ENCODE results near the gene SLC29A2.
A peak's percentile ranks its signal among the peaks of the same experiment; 100 is the strongest.

The SLC29A2 gene

DNA sequence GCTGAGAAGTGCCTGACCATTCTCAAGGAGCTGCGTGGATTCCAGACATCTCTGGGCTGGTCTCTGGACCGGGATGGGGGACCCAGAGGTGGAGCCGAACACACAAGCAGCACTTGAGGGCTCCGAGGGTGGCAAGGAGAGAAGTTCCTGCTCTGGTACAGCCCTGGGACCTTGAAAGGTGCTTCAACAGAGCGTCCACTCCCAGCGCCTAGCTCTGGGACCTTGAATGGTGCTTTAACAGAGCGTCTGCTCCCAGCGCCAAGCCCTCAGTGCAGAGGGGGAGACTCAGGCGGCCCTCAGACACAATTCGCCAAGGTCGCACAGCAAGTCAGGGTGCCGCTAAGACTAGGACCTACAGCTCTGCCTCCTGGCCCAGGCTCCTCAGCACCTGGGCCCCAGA, 38.6 kb upstream of the SLC29A2 start:
- peak overlapping the region; percentile 32 for H2BK12ac ChIP-seq (ENCODE audit: low read length)
- peak overlapping the region; percentile 64 for H2BK15ac ChIP-seq (ENCODE audit: low read length)
- no peak overlapping the region for H4K91ac ChIP-seq (ENCODE audit: low read depth, low read length, poor library complexity)
- H2AFZ ChIP-seq (ENCODE audit: low read length): no peak overlapping the region
- H3K4ac ChIP-seq (ENCODE audit: low read length): no peak overlapping the region
- no peak overlapping the region for H3K4me2 ChIP-seq (ENCODE audit: insufficient read depth, low read length, poor library complexity, severe bottlenecking)
- H3K27ac ChIP-seq (replicated peaks; ENCODE audit: low read length): no peak overlapping the region
- H3K79me1 ChIP-seq (ENCODE audit: low read depth, low read length): no peaks in the 10 kb centered on the region
- H3K27me3 ChIP-seq (ENCODE audit: control insufficient read depth in 3 of 3, insufficient read depth in 3 of 3, low read depth in 1 of 3, low read length in 3 of 3): peaks cover 0 to 11% (median 0%) of the 10 kb centered on the region in 3 experiments
- H4K8ac ChIP-seq (ENCODE audit: low read depth, low read length): no peak overlapping the region
- no CpG with 5 or more reads among the region's 12 CpGs for WGBS, 2 donors (ENCODE audit: extremely low coverage in 2 of 2, insufficient read length in 2 of 2, insufficient replicate concordance in 1 of 2)
- H3K9me3 ChIP-seq (replicated peaks in 1 of 2; ENCODE audit: control insufficient read depth in 2 of 2, insufficient read depth in 1 of 2, low read depth in 1 of 2, low read length in 2 of 2): no peaks in the 10 kb centered on the region
- no peak overlapping the region for H3K14ac ChIP-seq (ENCODE audit: low read length)
- DNase-seq (ENCODE audit: low spot score): no peak
- peak overlapping the region; percentile 15 for H3K18ac ChIP-seq (ENCODE audit: low read length)
- H3K36me3 ChIP-seq (replicated peaks in 1 of 2; ENCODE audit: control insufficient read depth in 2 of 2, insufficient read depth in 2 of 2, low read length in 2 of 2): no peaks in the 10 kb centered on the region
- H2BK120ac ChIP-seq (ENCODE audit: low read depth, low read length): no peak overlapping the region
- peaks cover 8 to 16% of the 10 kb centered on the region in 2 donors for H3K4me1 ChIP-seq (ENCODE audit: control insufficient read depth in 2 of 2, insufficient read depth in 1 of 2, low read depth in 1 of 2, low read length in 2 of 2)
- peak overlapping the region; percentile 30 for H2BK5ac ChIP-seq (ENCODE audit: low read length)
- no peak overlapping the region for H3K23ac ChIP-seq (ENCODE audit: low read depth, low read length, poor library complexity)
- peak overlapping the region; percentile 90 for H2AK5ac ChIP-seq (ENCODE audit: low read depth, low read length)
- H3K4me3 ChIP-seq (ENCODE audit: low read length in 2 of 2): no peak overlapping the region
- H3K9ac ChIP-seq (ENCODE audit: low read depth, low read length, poor library complexity): no peak overlapping the region

DNA sequence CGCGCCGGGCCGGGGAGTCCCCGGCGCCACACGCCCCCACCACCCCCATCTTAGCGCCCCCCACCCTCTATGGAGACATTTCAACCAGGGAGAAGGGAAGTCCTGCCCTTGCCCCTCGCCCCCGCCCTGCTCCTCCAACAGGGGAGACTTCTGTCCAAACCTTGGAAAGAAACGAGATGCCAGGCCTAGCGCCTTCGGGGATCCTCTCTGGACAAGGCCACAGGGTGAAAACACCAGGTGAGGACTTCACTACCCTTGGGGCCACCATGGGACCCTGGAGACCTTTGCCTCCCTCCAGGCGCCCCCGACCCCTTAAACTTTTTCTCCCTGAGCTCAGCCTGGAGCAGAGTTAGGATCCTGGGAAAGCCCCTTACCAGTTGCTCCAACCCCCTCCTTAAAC, 37.7 kb upstream of the SLC29A2 start:
- H2AFZ ChIP-seq (ENCODE audit: low read length): peak overlapping the region; percentile 93
- H3K79me1 ChIP-seq (ENCODE audit: low read depth, low read length): no peaks in the 10 kb centered on the region
- peak overlapping the region; percentile 27 for H2BK12ac ChIP-seq (ENCODE audit: low read length)
- H3K27ac ChIP-seq (replicated peaks; ENCODE audit: low read length): peak overlapping the region; percentile 64
- peaks cover 0 to 19% (median 0%) of the 10 kb centered on the region in 3 experiments for H3K27me3 ChIP-seq (ENCODE audit: control insufficient read depth in 3 of 3, insufficient read depth in 3 of 3, low read depth in 1 of 3, low read length in 3 of 3)
- H3K4me3 ChIP-seq (ENCODE audit: low read length in 2 of 2): peak overlapping the region in 1 of 2 donors; percentile 34
- no peak overlapping the region for H4K91ac ChIP-seq (ENCODE audit: low read depth, low read length, poor library complexity)
- peak overlapping the region; percentile 90 for H2AK5ac ChIP-seq (ENCODE audit: low read depth, low read length)
- WGBS, 2 donors (ENCODE audit: extremely low coverage in 2 of 2, insufficient read length in 2 of 2, insufficient replicate concordance in 1 of 2): no CpG with 5 or more reads among the region's 15 CpGs
- H3K4me2 ChIP-seq (ENCODE audit: insufficient read depth, low read length, poor library complexity, severe bottlenecking): peak overlapping the region; percentile 57
- no peak overlapping the region for H2BK120ac ChIP-seq (ENCODE audit: low read depth, low read length)
- H2BK5ac ChIP-seq (ENCODE audit: low read length): no peak overlapping the region
- H3K36me3 ChIP-seq (replicated peaks in 1 of 2; ENCODE audit: control insufficient read depth in 2 of 2, insufficient read depth in 2 of 2, low read length in 2 of 2): no peaks in the 10 kb centered on the region
- H3K18ac ChIP-seq (ENCODE audit: low read length): peak overlapping the region; percentile 88
- no peak overlapping the region for H3K14ac ChIP-seq (ENCODE audit: low read length)
- no peak for DNase-seq (ENCODE audit: low spot score)
- H4K8ac ChIP-seq (ENCODE audit: low read depth, low read length): no peak overlapping the region
- H3K23ac ChIP-seq (ENCODE audit: low read depth, low read length, poor library complexity): no peak overlapping the region
- H3K4ac ChIP-seq (ENCODE audit: low read length): no peak overlapping the region
- H3K4me1 ChIP-seq (ENCODE audit: control insufficient read depth in 2 of 2, insufficient read depth in 1 of 2, low read depth in 1 of 2, low read length in 2 of 2): peaks cover 8 to 16% of the 10 kb centered on the region in 2 donors
- H2BK15ac ChIP-seq (ENCODE audit: low read length): peak overlapping the region; percentile 64
- no peaks in the 10 kb centered on the region for H3K9me3 ChIP-seq (replicated peaks in 1 of 2; ENCODE audit: control insufficient read depth in 2 of 2, insufficient read depth in 1 of 2, low read depth in 1 of 2, low read length in 2 of 2)
- H3K9ac ChIP-seq (ENCODE audit: low read depth, low read length, poor library complexity): no peak overlapping the region

DNA sequence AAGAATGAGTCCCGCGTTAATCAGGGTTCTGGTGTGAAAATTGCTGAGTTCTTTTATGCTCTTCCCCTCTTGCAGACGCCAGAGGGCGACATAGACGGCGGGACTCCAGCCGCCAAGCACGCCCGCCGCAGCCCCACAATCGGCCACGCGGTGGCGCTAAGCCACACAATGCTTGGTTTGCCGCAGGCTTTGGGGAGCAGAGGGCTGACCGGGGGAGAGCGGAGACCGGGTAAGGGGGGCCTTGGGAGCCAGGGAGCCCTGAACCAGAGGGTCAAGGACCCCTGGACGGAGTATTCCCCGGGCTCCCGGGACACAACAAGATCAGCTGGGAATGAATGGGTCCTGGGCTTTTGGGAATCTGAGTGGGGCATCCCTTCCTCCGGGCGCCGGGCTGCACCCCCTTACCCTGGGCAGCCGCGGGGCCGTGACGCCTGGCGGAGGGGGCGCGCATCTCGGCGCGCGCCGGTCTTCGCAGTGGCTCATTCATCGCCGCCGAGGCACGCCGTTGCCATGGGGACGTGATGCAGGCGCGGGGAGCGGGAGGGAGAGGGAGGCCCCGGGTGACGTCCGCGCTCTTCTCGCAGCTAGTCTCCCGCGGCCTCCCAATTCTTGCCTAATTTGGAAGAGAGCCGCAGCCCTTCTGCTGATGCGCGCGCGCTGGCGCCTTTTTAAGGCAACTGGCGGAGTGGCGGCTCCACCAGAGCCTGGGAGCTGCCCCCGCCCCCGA, 37.1 kb upstream of the SLC29A2 start:
- Histone ChIP-seq H2AK5ac (ENCODE audit: low read depth, low read length) (no peak overlapping the region), H3K79me1 (ENCODE audit: low read depth, low read length) (no peaks in the 10 kb centered on the region), H2BK12ac (ENCODE audit: low read length) (no peak overlapping the region), H2BK15ac (ENCODE audit: low read length) (no peak overlapping the region), H3K14ac (ENCODE audit: low read length) (no peak overlapping the region), H3K4me2 (ENCODE audit: insufficient read depth, low read length, poor library complexity, severe bottlenecking) (peak overlapping the region; percentile 90), H3K9me3 (replicated peaks in 1 of 2; ENCODE audit: control insufficient read depth in 2 of 2, insufficient read depth in 1 of 2, low read depth in 1 of 2, low read length in 2 of 2) (no peaks in the 10 kb centered on the region), H3K36me3 (replicated peaks in 1 of 2; ENCODE audit: control insufficient read depth in 2 of 2, insufficient read depth in 2 of 2, low read length in 2 of 2) (no peaks in the 10 kb centered on the region), H4K8ac (ENCODE audit: low read depth, low read length) (no peak overlapping the region), H3K27ac (replicated peaks; ENCODE audit: low read length) (peak overlapping the region; percentile 64), H3K4me3 (ENCODE audit: low read length in 2 of 2) (peak overlapping the region; percentile 46 to 75), H3K23ac (ENCODE audit: low read depth, low read length, poor library complexity) (no peak overlapping the region), H2BK120ac (ENCODE audit: low read depth, low read length) (no peak overlapping the region), H3K9ac (ENCODE audit: low read depth, low read length, poor library complexity) (no peak overlapping the region), H3K4me1 (ENCODE audit: control insufficient read depth in 2 of 2, insufficient read depth in 1 of 2, low read depth in 1 of 2, low read length in 2 of 2) (peaks cover 8 to 12% of the 10 kb centered on the region in 2 donors), H3K4ac (ENCODE audit: low read length) (no peak overlapping the region), H3K18ac (ENCODE audit: low read length) (peak overlapping the region; percentile 17), H2BK5ac (ENCODE audit: low read length) (no peak overlapping the region), H4K91ac (ENCODE audit: low read depth, low read length, poor library complexity) (no peak overlapping the region), H3K27me3 (ENCODE audit: control insufficient read depth in 3 of 3, insufficient read depth in 3 of 3, low read depth in 1 of 3, low read length in 3 of 3) (peaks cover 0 to 24% (median 0%) of the 10 kb centered on the region in 3 experiments), H2AFZ (ENCODE audit: low read length) (peak overlapping the region; percentile 93)
- no CpG with 5 or more reads among the region's 63 CpGs for WGBS, 2 donors (ENCODE audit: extremely low coverage in 2 of 2, insufficient read length in 2 of 2, insufficient replicate concordance in 1 of 2)
- peak; percentile 97 for DNase-seq (ENCODE audit: low spot score)

DNA sequence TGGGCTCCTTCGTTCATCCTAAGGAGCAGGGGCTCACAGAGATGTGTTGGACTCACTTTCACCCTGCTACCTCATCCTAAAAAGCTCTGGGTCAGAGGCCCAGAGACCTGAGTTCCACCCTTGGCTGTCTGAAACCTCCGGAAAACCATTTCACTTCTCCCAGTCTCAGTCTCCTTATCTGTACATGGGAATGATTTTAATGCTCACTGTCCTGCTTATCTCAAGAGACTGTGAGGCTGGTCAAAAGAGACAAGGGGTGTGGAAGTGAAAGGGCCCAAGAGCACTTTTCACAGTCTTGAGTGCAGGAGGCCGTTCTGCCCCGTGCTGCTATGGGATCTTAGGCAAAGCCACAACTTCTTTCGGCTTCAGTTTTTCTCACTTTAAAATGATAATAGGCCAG, 36.1 kb upstream of the SLC29A2 start:
- Histone ChIP-seq H3K9me3 (replicated peaks in 1 of 2; ENCODE audit: control insufficient read depth in 2 of 2, insufficient read depth in 1 of 2, low read depth in 1 of 2, low read length in 2 of 2) (no peaks in the 10 kb centered on the region), H3K36me3 (replicated peaks in 1 of 2; ENCODE audit: control insufficient read depth in 2 of 2, insufficient read depth in 2 of 2, low read length in 2 of 2) (no peaks in the 10 kb centered on the region), H3K4me3 (ENCODE audit: low read length in 2 of 2) (no peak overlapping the region), H3K18ac (ENCODE audit: low read length) (no peak overlapping the region), H3K79me1 (ENCODE audit: low read depth, low read length) (no peaks in the 10 kb centered on the region), H2BK120ac (ENCODE audit: low read depth, low read length) (no peak overlapping the region), H2BK12ac (ENCODE audit: low read length) (no peak overlapping the region), H3K14ac (ENCODE audit: low read length) (no peak overlapping the region), H3K27ac (replicated peaks; ENCODE audit: low read length) (no peak overlapping the region), H4K8ac (ENCODE audit: low read depth, low read length) (no peak overlapping the region), H2BK5ac (ENCODE audit: low read length) (no peak overlapping the region), H2AK5ac (ENCODE audit: low read depth, low read length) (peak overlapping the region; percentile 39), H3K9ac (ENCODE audit: low read depth, low read length, poor library complexity) (no peak overlapping the region), H3K23ac (ENCODE audit: low read depth, low read length, poor library complexity) (no peak overlapping the region), H3K4me2 (ENCODE audit: insufficient read depth, low read length, poor library complexity, severe bottlenecking) (no peak overlapping the region), H2AFZ (ENCODE audit: low read length) (no peak overlapping the region), H3K27me3 (ENCODE audit: control insufficient read depth in 3 of 3, insufficient read depth in 3 of 3, low read depth in 1 of 3, low read length in 3 of 3) (peaks cover 0 to 27% (median 0%) of the 10 kb centered on the region in 3 experiments), H4K91ac (ENCODE audit: low read depth, low read length, poor library complexity) (no peak overlapping the region), H3K4me1 (ENCODE audit: control insufficient read depth in 2 of 2, insufficient read depth in 1 of 2, low read depth in 1 of 2, low read length in 2 of 2) (peaks cover 8% of the 10 kb centered on the region in 2 donors), H2BK15ac (ENCODE audit: low read length) (no peak overlapping the region), H3K4ac (ENCODE audit: low read length) (no peak overlapping the region)
- no CpG with 5 or more reads among the region's 5 CpGs for WGBS, 2 donors (ENCODE audit: extremely low coverage in 2 of 2, insufficient read length in 2 of 2, insufficient replicate concordance in 1 of 2)
- no peak for DNase-seq (ENCODE audit: low spot score)

Measured in neuronal stem cell (in vitro differentiated cells).